GM12878 (cell line): ENCODE results near the gene GNA15. TPM values are rescaled to one million over a fixed set of nuclear protein-coding genes. Genes with fewer than 3 reads are reported as not detected.

Experiments used
- FOXM1 ChIP-seq: IDR thresholded peaks from 2 replicates; pipeline ENCODE4 v1.6.1; 2012; ENCODE audit warnings: low read depth, mild to moderate bottlenecking, inconsistent platforms, low read length, moderate library complexity
- GABPA ChIP-seq: IDR thresholded peaks from 2 replicates; pipeline ENCODE4 v1.6.1; 2014; ENCODE audit warnings: antibody characterized with exemption, low read depth, mild to moderate bottlenecking, inconsistent platforms
- JUNB ChIP-seq: IDR thresholded peaks from 2 replicates; pipeline ENCODE4 v1.6.1; 2016; ENCODE audit warnings: antibody characterized with exemption, mild to moderate bottlenecking
- NFYA ChIP-seq: IDR thresholded peaks from 2 replicates; pipeline ENCODE4 v1.6.1; 2011; ENCODE audit warnings: low read depth, mild to moderate bottlenecking, low read length, improper control_type of control experiment, borderline replicate concordance
- NR2C2 ChIP-seq: IDR thresholded peaks from 2 replicates; pipeline ENCODE4 v1.6.1; 2011; ENCODE audit warnings: borderline replicate concordance, low read depth; ENCODE audit not compliant: control insufficient read depth, insufficient read length
- NRF1 ChIP-seq: conservative IDR thresholded peaks from 2 replicates; pipeline ENCODE4 v1.6.1; 2011; ENCODE audit warnings: mild to moderate bottlenecking, low read depth, low read length, improper control_type of control experiment
- POU2F2 ChIP-seq: IDR thresholded peaks from 3 replicates; pipeline ENCODE4 v1.6.1; 2011; ENCODE audit warnings: low read depth, mild to moderate bottlenecking, low read length, borderline replicate concordance
- RFX5 ChIP-seq: IDR thresholded peaks from 2 replicates; pipeline ENCODE4 v1.6.1; 2011; ENCODE audit warnings: low read depth, low read length, improper control_type of control experiment
- SIX5 ChIP-seq: IDR thresholded peaks from 2 replicates; pipeline ENCODE4 v1.6.1; 2011; ENCODE audit warnings: mild to moderate bottlenecking, low read depth, low read length, moderate library complexity; ENCODE audit not compliant: severe bottlenecking
- TBL1XR1 ChIP-seq: IDR thresholded peaks from 2 replicates; pipeline ENCODE4 v1.6.1; 2012; ENCODE audit warnings: low read depth, low read length, improper control_type of control experiment
- ZNF592 ChIP-seq: fragments of 450-650 bp; IDR thresholded peaks from 2 replicates; pipeline ENCODE4 v1.6.1; 2017; ENCODE audit warnings: mild to moderate bottlenecking, moderate library complexity
- ZNF687 ChIP-seq: fragments of 450-650 bp; IDR thresholded peaks from 2 replicates; pipeline ENCODE4 v1.6.1; 2017; ENCODE audit warnings: mild to moderate bottlenecking, moderate library complexity
- polyA plus RNA-seq, 11 experiments: library from polyadenylated mRNA; depleted of rRNA in 4 of 11; unstranded in 6 of 11; stranded (reverse) in 5 of 11; fragments of >200 nt; fragmentation: Nextera tagmentation in 4 of 11; fragmentation: Illumina TruSeq in 1 of 11; extraction: Ambion mirVana in 4 of 11; extraction: Trizol in 1 of 11; gene quantifications; 1 replicate in 1 of 11; 2 replicates in 10 of 11; pipeline versions ENCODE4 v1.2.1 to v1.2.3, GENCODE V29; 2011 to 2016; ENCODE audit warnings: inconsistent platforms in 2 of 11, missing spikeins in 2 of 11, low read depth in 1 of 11
- total RNA-seq, 4 experiments: library from RNA; depleted of rRNA in 3 of 4; stranded (reverse); fragments of >200 nt in 3 of 4; fragmentation: Illumina TruSeq in 1 of 4; extraction: Trizol in 1 of 4; gene quantifications; 2 replicates each; pipeline versions ENCODE4 v1.2.1 to v1.2.3, GENCODE V29; 2013 to 2021

Gene GNA15
- total and polyA plus RNA-seq, 10 of the 15 experiments (the other 5 are each of a cell fraction or from before 2014, with no cell fraction given): 0.42 to 18.0 (median 9.4) TPM

- no peak for TF ChIP-seq ZNF592
- TF ChIP-seq NR2C2: no peak
- TF ChIP-seq TBL1XR1: no peak
- no peak for TF ChIP-seq RFX5
- no peak for TF ChIP-seq JUNB
- TF ChIP-seq NFYA: no peak
- peak; percentile 85 for TF ChIP-seq ZNF687
- no peak for TF ChIP-seq FOXM1
- no peak for TF ChIP-seq NRF1
- TF ChIP-seq SIX5: no peak
- TF ChIP-seq POU2F2: peak; percentile 30; the same call in 1 of the 3 replicates
- no peak for TF ChIP-seq GABPA
- TF ChIP-seq, all 136 proteins: peak for 14
Measured at GRCh38 chr19:3175781-3176714, 40.2 kb downstream of the GNA15 start (continued).
